GM10266 (cell line): ENCODE measurements around the gene CD81.

ENCODE experiments used
- DNase-seq: peaks from one replicate; pipeline ENCODE4 v3.0.0; 2012; ENCODE audit errors: extremely low spot score
- CTCF ChIP-seq: IDR thresholded peaks from 2 replicates; pipeline ENCODE4 v1.5.1; 2012; ENCODE audit warnings: mild to moderate bottlenecking, low read depth; ENCODE audit not compliant: control insufficient read depth, insufficient read depth; ENCODE audit errors: missing control alignments

Gene CD81

GRCh38 chr11:2393941-2394817 is 17.1 kb downstream of the CD81 start:
- no peak for TF ChIP-seq CTCF
- DNase-seq: no peak

- TF ChIP-seq CTCF: no peak
- no peak for DNase-seq
Observed at GRCh38 chr11:2394818-2395105, 17.7 kb downstream of the CD81 start.

- TF ChIP-seq CTCF: no peak
- no peak for DNase-seq
Observed at GRCh38 chr11:2395211-2395730, 18.2 kb downstream of the CD81 start.

- no peak for TF ChIP-seq CTCF
- no peak for DNase-seq
Observed at GRCh38 chr11:2395856-2396255, 18.7 kb downstream of the CD81 start.

- TF ChIP-seq CTCF: no peak
- no peak for DNase-seq
Observed at GRCh38 chr11:2396471-2396870, 19.4 kb downstream of the CD81 start.

- TF ChIP-seq CTCF: no peak
- DNase-seq: no peak
Observed at GRCh38 chr11:2397005-2397404, 19.9 kb downstream of the CD81 start.

- no peak for DNase-seq
- TF ChIP-seq CTCF: peak; percentile 10
Observed at GRCh38 chr11:2398664-2399355, 21.7 kb downstream of the CD81 start.
